Retina (tissue), 1 donor: ENCODE results near the gene EBF3.

Source experiments
- DNase-seq: peaks from one replicate; pipeline ENCODE4 v3.0.0-alpha.2; 2016

Gene EBF3

GRCh38 chr10:129944456-129944855 lies 19.6 kb downstream of the EBF3 start:
- DNase-seq = no peak

GRCh38 chr10:129942936-129943715 lies 20.9 kb downstream of the EBF3 start:
- DNase-seq = no peak

GRCh38 chr10:129942391-129942790 lies 21.7 kb downstream of the EBF3 start:
- no peak for DNase-seq

GRCh38 chr10:129942019-129942277 lies 22.1 kb downstream of the EBF3 start:
- DNase-seq = no peak

GRCh38 chr10:129941199-129942018 lies 22.7 kb downstream of the EBF3 start:
- no peak for DNase-seq

- DNase-seq = no peak
Observed at GRCh38 chr10:129940617-129941198, 23.4 kb downstream of the EBF3 start.

- no peak for DNase-seq
Observed at GRCh38 chr10:129939416-129940275, 24.4 kb downstream of the EBF3 start.

- no peak for DNase-seq
Observed at GRCh38 chr10:129938460-129938859, 25.6 kb downstream of the EBF3 start.

GRCh38 chr10:129937351-129937751 lies 26.7 kb downstream of the EBF3 start:
- no peak for DNase-seq

- no peak for DNase-seq
Observed at GRCh38 chr10:129936923-129937300, 27.2 kb downstream of the EBF3 start.

- DNase-seq = no peak
Observed at GRCh38 chr10:129936266-129936922, 27.7 kb downstream of the EBF3 start.

GRCh38 chr10:129935867-129936152 lies 28.3 kb downstream of the EBF3 start:
- DNase-seq = no peak

GRCh38 chr10:129935102-129935866 lies 28.8 kb downstream of the EBF3 start:
- no peak for DNase-seq

- DNase-seq = no peak
Observed at GRCh38 chr10:129934196-129934925, 29.7 kb downstream of the EBF3 start.

- no peak for DNase-seq
Observed at GRCh38 chr10:129933456-129934092, 30.5 kb downstream of the EBF3 start.

- no peak for DNase-seq
Observed at GRCh38 chr10:129932751-129933433, 31.2 kb downstream of the EBF3 start.

GRCh38 chr10:129932182-129932581 lies 31.9 kb downstream of the EBF3 start:
- DNase-seq = no peak

- no peak for DNase-seq
Observed at GRCh38 chr10:129929343-129930292, 34.5 kb downstream of the EBF3 start.
